CD4-positive, alpha-beta memory T cell (primary cell): Measurements from ENCODE around the gene RABEPK. TPM values are rescaled to one million over a fixed set of nuclear protein-coding genes. Genes with fewer than 3 reads are reported as not detected.

Experiments
- CTCF ChIA-PET: fragments of 350-600 bp; sonication (Branson Sonifier 250); formaldehyde crosslinking; loops from one replicate; lab custom pipeline; 2021; ENCODE audit warnings: inconsistent platforms; ENCODE audit not compliant: partially characterized antibody; lab: Charles Lee
- POLR2A ChIA-PET: fragments of 350-600 bp; sonication (Branson Sonifier 250); formaldehyde crosslinking; loops from one replicate; lab custom pipeline; 2021; ENCODE audit not compliant: partially characterized antibody; lab: Charles Lee
- DNase-seq, 5 donors: peaks; one replicate each; pipeline versions ENCODE4 v3.0.0 to v3.0.0-alpha.2; 2020 to 2022; ENCODE audit warnings: mixed read lengths in 1 of 5
- H3K27ac ChIP-seq: one replicate; pipeline ENCODE4 v1.7.0; 2013; ENCODE audit warnings: low read depth, low read length
- H3K27me3 ChIP-seq: 2 replicates; pipeline ENCODE4 v1.7.0; 2013; ENCODE audit warnings: mild to moderate bottlenecking, low read length, moderate library complexity; ENCODE audit not compliant: insufficient read depth
- H3K36me3 ChIP-seq: 2 replicates; pipeline ENCODE4 v1.7.0; 2013; ENCODE audit warnings: mild to moderate bottlenecking, low read length, moderate library complexity; ENCODE audit not compliant: insufficient read depth
- H3K4me1 ChIP-seq: 2 replicates; pipeline ENCODE4 v1.7.0; 2013; ENCODE audit warnings: mild to moderate bottlenecking, low read length, moderate library complexity; ENCODE audit not compliant: insufficient read depth
- H3K4me3 ChIP-seq, 2 donors: one replicate each; pipeline ENCODE4 v1.7.0; 2013; ENCODE audit warnings: low read length in 2 of 2, mild to moderate bottlenecking in 1 of 2
- H3K9me3 ChIP-seq, 2 donors: one replicate each; pipeline ENCODE4 v1.7.0; 2013; ENCODE audit warnings: low read length in 2 of 2, control low read depth in 1 of 2; ENCODE audit not compliant: control insufficient read depth in 1 of 2
- H3K27ac Mint-ChIP-seq, 7 donors: one replicate each; pipeline ENCODE4 v1.8.0; 2020 to 2021; ENCODE audit warnings: mixed read lengths in 7 of 7, mild to moderate bottlenecking in 6 of 7, inconsistent platforms in 3 of 7, moderate library complexity in 3 of 7
- H3K27me3 Mint-ChIP-seq, 2 donors: one replicate each; pipeline ENCODE4 v1.8.0; 2020 to 2021; ENCODE audit warnings: mixed read lengths in 2 of 2
- H3K36me3 Mint-ChIP-seq, 2 donors: one replicate each; pipeline ENCODE4 v1.8.0; 2020 to 2021; ENCODE audit warnings: mixed read lengths in 2 of 2, inconsistent platforms in 1 of 2, mild to moderate bottlenecking in 1 of 2
- H3K4me1 Mint-ChIP-seq, 4 donors: one replicate each; pipeline ENCODE4 v1.8.0; 2020 to 2021; ENCODE audit warnings: mixed read lengths in 4 of 4, mild to moderate bottlenecking in 1 of 4
- H3K4me3 Mint-ChIP-seq, 8 donors: one replicate each; pipeline ENCODE4 v1.8.0; 2020 to 2021; ENCODE audit warnings: mixed read lengths in 8 of 8, mild to moderate bottlenecking in 7 of 8, moderate library complexity in 6 of 8, inconsistent platforms in 3 of 8
- H3K9me3 Mint-ChIP-seq, 8 donors: one replicate each; pipeline ENCODE4 v1.8.0; 2020 to 2021; ENCODE audit warnings: mixed read lengths in 8 of 8, mild to moderate bottlenecking in 5 of 8, inconsistent platforms in 3 of 8, moderate library complexity in 1 of 8
- intact Hi-C: fragments of 100-400 bp; cut with micrococcal nuclease; formaldehyde crosslinking; loops from one replicate; pipeline ENCODE4 v1.15.1; 2023
- polyA plus RNA-seq, 2 donors: library from polyadenylated mRNA; unstranded; fragments of 300-500 nt; fragmentation: Illumina TruSeq; gene quantifications; one replicate each; pipeline ENCODE4 v1.2.3, GENCODE V29; 2021
- total RNA-seq, 2 experiments: library from RNA; stranded (reverse); gene quantifications; one replicate each; pipeline ENCODE4 v1.2.3, GENCODE V29; 2021

The RABEPK gene
- total RNA-seq: 10 to 100 TPM; 12.2 to 13.5 TPM
- 10 to 100 TPM; 35.9 to 43.3 TPM for polyA plus RNA-seq

GRCh38 chr9:125200216-125201047 is at the start of gene RABEPK:
Gene RABEPK, plus strand, starts transcription at chr9:125200542. Its CDS starts 2,472 bp downstream, at chr9:125203014.
- peaks cover 29 to 50% (median 35%) of the 10 kb centered on the region in 4 donors for H3K4me1 Mint-ChIP-seq
- H3K4me3 Mint-ChIP-seq: peak within 1 kb of the TSS; percentile 91 to 98 (median 93)
- Histone ChIP-seq H3K36me3 (peaks cover 13% of the 10 kb centered on the region), H3K27ac (peak within 1 kb of the TSS; percentile 80), H3K9me3 (no peaks in the 10 kb centered on the region), H3K4me1 (peaks cover 41% of the 10 kb centered on the region), H3K27me3 (no peaks in the 10 kb centered on the region), H3K4me3 (peak within 1 kb of the TSS; percentile 81 to 90)
- peak within 1 kb of the TSS; percentile 92 to 96 (median 94) for H3K27ac Mint-ChIP-seq
- CTCF ChIA-PET: interaction anchor here (1.0 to 4.7 kb wide), 5 partner anchors 10 to 41 kb away, joined by 3 to 20 read pairs (median 4); partner anchors contain the start of gene HSPA5
- intact Hi-C loops: loop anchor here (1.0 to 5.0 kb wide), 2 partner anchors 41 to 428 kb away; partner anchors contain the start of genes HSPA5 and NR6A1
- DNase-seq: peak; percentile 83 to 88 (median 86)
- H3K36me3 Mint-ChIP-seq: peaks cover 15 to 24% of the 10 kb centered on the region in 2 donors
- POLR2A ChIA-PET: interaction anchor here (0.8 to 7.5 kb wide), 10 partner anchors 9 to 264 kb away, joined by 3 to 82 read pairs (median 4); partner anchors contain the start of genes GAPVD1, HSPA5 and PPP6C
- no peaks in the 10 kb centered on the region for H3K9me3 Mint-ChIP-seq
- H3K27me3 Mint-ChIP-seq: no peaks in the 10 kb centered on the region

- POLR2A ChIA-PET: no interaction called here
- Mint-ChIP-seq H3K27ac (peak overlapping the region in 3 of 7 donors; percentile 19 to 29 (median 23)), H3K9me3 (no peaks in the 10 kb centered on the region), H3K27me3 (no peaks in the 10 kb centered on the region), H3K4me1 (peaks cover 0 to 8% (median 3%) of the 10 kb centered on the region in 4 donors), H3K4me3 (no peak overlapping the region), H3K36me3 (peaks cover 34 to 58% of the 10 kb centered on the region in 2 donors)
- Histone ChIP-seq H3K27ac (no peak overlapping the region), H3K36me3 (peaks cover 33% of the 10 kb centered on the region), H3K4me1 (no peaks in the 10 kb centered on the region), H3K9me3 (no peaks in the 10 kb centered on the region), H3K27me3 (no peaks in the 10 kb centered on the region), H3K4me3 (no peak overlapping the region)
- intact Hi-C loops: no loop called here
- no peak for DNase-seq
- CTCF ChIA-PET: interaction anchor here (1.0 kb wide), 1 partner anchor 23 kb away, joined by 4 read pairs; no protein-coding TSS in a partner anchor
Observed at GRCh38 chr9:125151730-125152129, 48.6 kb upstream of the RABEPK start.

- Mint-ChIP-seq H3K4me3 (no peak overlapping the region), H3K4me1 (peaks cover 0 to 5% (median 3%) of the 10 kb centered on the region in 4 donors), H3K27me3 (no peaks in the 10 kb centered on the region), H3K27ac (peak overlapping the region in 2 of 7 donors; percentile 1 to 22), H3K9me3 (no peaks in the 10 kb centered on the region), H3K36me3 (peaks cover 34 to 70% of the 10 kb centered on the region in 2 donors)
- peaks cover 33% of the 10 kb centered on the region for H3K36me3 ChIP-seq
- ChIA-PET CTCF (interaction anchor here (1.1 kb wide), 1 partner anchor 10 kb away, joined by 4 read pairs; no protein-coding TSS in a partner anchor), POLR2A (interaction anchor here (0.5 to 1.0 kb wide), 2 partner anchors 54 to 107 kb away, joined by 3 read pairs; partner anchors contain the start of gene GAPVD1)
- intact Hi-C loops: no loop called here
- no peaks in the 10 kb centered on the region for H3K27me3 ChIP-seq
- DNase-seq: no peak
- no peaks in the 10 kb centered on the region for H3K9me3 ChIP-seq
- no peak overlapping the region for H3K4me3 ChIP-seq
- H3K27ac ChIP-seq: no peak overlapping the region
- H3K4me1 ChIP-seq: no peaks in the 10 kb centered on the region
Observed at GRCh38 chr9:125153712-125154367, 46.5 kb upstream of the RABEPK start.

- ChIA-PET POLR2A (no interaction called here), CTCF (interaction anchor here (1.5 kb wide), 1 partner anchor 9 kb away, joined by 3 read pairs; no protein-coding TSS in a partner anchor)
- Histone ChIP-seq H3K4me3 (no peak overlapping the region), H3K27me3 (no peaks in the 10 kb centered on the region), H3K4me1 (no peaks in the 10 kb centered on the region), H3K27ac (no peak overlapping the region), H3K9me3 (no peaks in the 10 kb centered on the region), H3K36me3 (peaks cover 14% of the 10 kb centered on the region)
- intact Hi-C loops: no loop called here
- Mint-ChIP-seq H3K27ac (peak overlapping the region in 2 of 7 donors; percentile 57 to 84), H3K4me1 (peaks cover 0 to 4% (median 2%) of the 10 kb centered on the region in 4 donors), H3K27me3 (no peaks in the 10 kb centered on the region), H3K4me3 (no peak overlapping the region), H3K9me3 (no peaks in the 10 kb centered on the region), H3K36me3 (peaks cover 16 to 61% of the 10 kb centered on the region in 2 donors)
- no peak for DNase-seq
Observed at GRCh38 chr9:125156551-125156950, 43.8 kb upstream of the RABEPK start.

GRCh38 chr9:125160750-125161149 is 39.6 kb upstream of the RABEPK start:
- Histone ChIP-seq H3K36me3 (peaks cover 4% of the 10 kb centered on the region), H3K4me3 (no peak overlapping the region), H3K9me3 (no peaks in the 10 kb centered on the region), H3K4me1 (no peaks in the 10 kb centered on the region), H3K27ac (no peak overlapping the region), H3K27me3 (no peaks in the 10 kb centered on the region)
- intact Hi-C loops: no loop called here
- peak overlapping the region in 4 of 7 donors; percentile 31 to 81 (median 55) for H3K27ac Mint-ChIP-seq
- no peaks in the 10 kb centered on the region for H3K27me3 Mint-ChIP-seq
- no peak for DNase-seq
- CTCF ChIA-PET: no interaction called here
- H3K4me1 Mint-ChIP-seq: peaks cover 0 to 6% (median 4%) of the 10 kb centered on the region in 4 donors
- H3K4me3 Mint-ChIP-seq: no peak overlapping the region
- peaks cover 4 to 33% of the 10 kb centered on the region in 2 donors for H3K36me3 Mint-ChIP-seq
- POLR2A ChIA-PET: no interaction called here
- no peaks in the 10 kb centered on the region for H3K9me3 Mint-ChIP-seq

GRCh38 chr9:125161284-125161918 is 38.9 kb upstream of the RABEPK start:
- Histone ChIP-seq H3K27ac (no peak overlapping the region), H3K36me3 (peaks cover 4% of the 10 kb centered on the region), H3K4me1 (no peaks in the 10 kb centered on the region), H3K27me3 (no peaks in the 10 kb centered on the region), H3K4me3 (no peak overlapping the region), H3K9me3 (no peaks in the 10 kb centered on the region)
- Mint-ChIP-seq H3K4me3 (no peak overlapping the region), H3K27me3 (no peaks in the 10 kb centered on the region), H3K9me3 (no peaks in the 10 kb centered on the region), H3K36me3 (peaks cover 4 to 36% of the 10 kb centered on the region in 2 donors), H3K4me1 (peaks cover 0 to 7% (median 4%) of the 10 kb centered on the region in 4 donors), H3K27ac (peak overlapping the region in 4 of 7 donors; percentile 31 to 56 (median 44))
- intact Hi-C loops: no loop called here
- POLR2A ChIA-PET: no interaction called here
- no peak for DNase-seq
- CTCF ChIA-PET: interaction anchor here (1.1 kb wide), 1 partner anchor 25 kb away, joined by 3 read pairs; no protein-coding TSS in a partner anchor
